HepG2 (cell line): Measurements from ENCODE around the gene TNFAIP2. TPM values are rescaled to one million over a fixed set of nuclear protein-coding genes. Genes with fewer than 3 reads are reported as not detected.

Experiments
- ADNP ChIP-seq: sonication (generic); formaldehyde crosslinking; IDR thresholded peaks from 2 replicates; pipeline ENCODE4 v1.4.0; 2020; ENCODE audit warnings: missing genetic modification reagents
- BRCA1 ChIP-seq: sonication (generic); formaldehyde crosslinking; IDR thresholded peaks from 2 replicates; pipeline ENCODE4 v1.4.0; 2020; ENCODE audit warnings: missing genetic modification reagents
- FOXA1 ChIP-seq, 2 experiments: fragments of 450-650 bp in 1 of 2; sonication (generic) in 1 of 2; formaldehyde crosslinking in 1 of 2; IDR thresholded peaks; 2 replicates each; pipeline versions ENCODE4 v1.4.0 to v1.6.1; 2016 to 2020; ENCODE audit warnings: missing genetic modification reagents in 1 of 2
- FOXP1 ChIP-seq, 2 experiments: fragments of 450-650 bp in 1 of 2; IDR thresholded peaks; 2 replicates each; pipeline ENCODE4 v1.6.1; 2017 to 2018; ENCODE audit warnings: antibody characterized with exemption in 1 of 2
- KLF13 ChIP-seq: sonication (generic); formaldehyde crosslinking; IDR thresholded peaks from 2 replicates; pipeline ENCODE4 v1.4.0; 2020; ENCODE audit warnings: mild to moderate bottlenecking, missing genetic modification reagents
- MLX ChIP-seq: IDR thresholded peaks from 2 replicates; pipeline ENCODE4 v1.6.1; 2016
- NFAT5 ChIP-seq: sonication (generic); formaldehyde crosslinking; IDR thresholded peaks from 2 replicates; pipeline ENCODE4 v1.4.0; 2020; ENCODE audit warnings: missing genetic modification reagents
- PHB2 ChIP-seq: fragments of 450-650 bp; IDR thresholded peaks from 2 replicates; pipeline ENCODE4 v1.6.1; 2018; ENCODE audit not compliant: partially characterized antibody
- PRDM10 ChIP-seq: sonication (generic); formaldehyde crosslinking; IDR thresholded peaks from 2 replicates; pipeline ENCODE4 v1.4.0; 2020; ENCODE audit warnings: low read depth, missing genetic modification reagents
- SAFB2 ChIP-seq: sonication (generic); formaldehyde crosslinking; IDR thresholded peaks from 2 replicates; pipeline ENCODE4 v1.5.1; 2020; ENCODE audit warnings: missing genetic modification reagents, low read depth, mild to moderate bottlenecking, borderline replicate concordance
- TAF1 ChIP-seq: sonication (generic); formaldehyde crosslinking; IDR thresholded peaks from 2 replicates; pipeline ENCODE4 v1.4.0; 2020; ENCODE audit warnings: missing genetic modification reagents
- ZBTB20 ChIP-seq: sonication (generic); formaldehyde crosslinking; IDR thresholded peaks from 2 replicates; pipeline ENCODE4 v1.8.1; 2023; ENCODE audit warnings: missing genetic modification reagents, low read depth, mild to moderate bottlenecking, borderline replicate concordance
- ZNF33B ChIP-seq: sonication (generic); formaldehyde crosslinking; IDR thresholded peaks from 2 replicates; pipeline ENCODE4 v1.5.1; 2020; ENCODE audit warnings: mild to moderate bottlenecking, missing genetic modification reagents
- ZNF577 ChIP-seq: sonication (generic); formaldehyde crosslinking; IDR thresholded peaks from 2 replicates; pipeline ENCODE4 v1.4.0; 2020; ENCODE audit warnings: mild to moderate bottlenecking, low read depth, missing genetic modification reagents, borderline replicate concordance
- ZSCAN21 ChIP-seq: sonication (generic); formaldehyde crosslinking; IDR thresholded peaks from 2 replicates; pipeline ENCODE4 v1.8.0; 2022; ENCODE audit warnings: mild to moderate bottlenecking, missing genetic modification reagents, moderate library complexity, borderline replicate concordance
- polyA plus RNA-seq, 8 experiments: library from polyadenylated mRNA; depleted of rRNA in 3 of 8; stranded (reverse) in 7 of 8; unstranded in 1 of 8; fragments of >200 nt; fragmentation: Illumina TruSeq in 4 of 8; extraction: Trizol in 4 of 8; gene quantifications; 2 replicates each; pipeline versions ENCODE4 v1.2.1 to v1.2.3, GENCODE V29; 2011 to 2016; ENCODE audit warnings: low read depth in 4 of 8, missing spikeins in 1 of 8, mixed read lengths in 1 of 8; ENCODE audit not compliant: insufficient read depth in 1 of 8
- total RNA-seq, 5 experiments: library from RNA; depleted of rRNA; stranded (reverse); fragments of >200 nt; fragmentation: Illumina TruSeq; extraction: Trizol; gene quantifications; 2 replicates each; pipeline ENCODE4 v1.2.3, GENCODE V29; 2016; ENCODE audit warnings: low read depth in 1 of 5
- TF ChIP-seq, protein P1 (sequence below): sonication (generic); formaldehyde crosslinking; IDR thresholded peaks from 2 replicates; pipeline ENCODE4 v1.8.0; 2022; ENCODE audit warnings: missing genetic modification reagents, low read depth, mild to moderate bottlenecking, borderline replicate concordance

TNFAIP2 gene
- total and polyA plus RNA-seq, 2 of the 13 experiments (the other 11 are each of a cell fraction or from before 2014, with no cell fraction given) = 0.46 to 1.5 TPM

DNA sequence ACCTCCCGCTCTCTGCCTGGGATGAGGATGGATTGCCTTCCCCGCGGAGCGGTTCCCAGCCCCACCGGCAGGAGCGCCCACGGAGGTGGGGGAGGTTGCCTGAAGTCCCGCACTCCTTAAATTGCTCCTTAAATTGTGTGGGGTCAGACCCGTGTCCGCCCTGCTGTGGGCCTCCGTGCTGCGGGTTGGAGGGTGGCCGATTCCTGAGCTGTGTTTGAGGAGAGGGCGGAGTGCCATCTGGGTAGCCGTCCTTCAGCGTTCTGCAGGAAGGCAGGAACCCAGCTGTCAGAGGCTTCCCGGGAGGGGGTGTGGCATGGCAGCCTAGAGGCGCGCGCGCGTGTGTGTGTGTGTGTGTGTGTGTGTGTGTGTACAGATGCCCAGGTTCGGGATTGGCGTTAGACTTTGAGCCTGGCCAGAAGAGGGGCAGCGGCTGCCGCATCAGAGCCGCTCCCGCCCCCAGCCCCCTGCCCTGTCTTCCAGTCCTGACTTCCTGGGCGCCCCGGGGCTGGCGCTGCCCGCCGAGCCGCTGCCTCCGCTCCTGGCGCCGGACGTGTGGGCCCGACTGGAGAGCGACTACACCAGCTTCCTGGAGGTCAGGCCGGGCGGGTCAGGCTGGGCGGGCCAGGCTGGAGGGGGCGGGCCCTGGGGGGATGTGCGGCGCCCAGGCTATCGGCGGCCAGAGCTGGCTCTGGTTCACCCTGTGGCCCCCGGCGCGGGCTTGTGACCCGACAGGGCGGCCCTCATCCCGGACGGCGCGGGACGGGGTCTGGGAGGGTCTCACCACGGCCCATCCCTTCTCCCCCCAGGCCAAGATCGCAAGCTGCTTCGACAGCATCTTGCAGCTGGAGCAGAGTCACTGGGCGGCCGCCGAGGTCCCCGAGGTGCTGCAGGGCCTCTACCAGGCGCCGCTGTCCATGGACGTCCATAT is 19.5 kb upstream of the TNFAIP2 start (continued):
- TF ChIP-seq MLX (CRISPR knock-in tag) = no peak; the same call in 1 of the 2 replicates
- TF ChIP-seq NFAT5 = peak; percentile 8; the same call in 1 of the 2 replicates
- TF ChIP-seq TAF1 = peak; percentile 47; the same call in 1 of the 2 replicates
- TF ChIP-seq ZNF577 = no peak
- no peak for TF ChIP-seq BRCA1 (CRISPR knock-in tag)
- no peak for TF ChIP-seq PHB2
- TF ChIP-seq KLF13 (CRISPR knock-in tag) = no peak
- TF ChIP-seq FOXA1 (IDR thresholded peaks at IDR 0.05) = peak; percentile 66
- TF ChIP-seq FOXA1 (CRISPR knock-in tag; IDR thresholded peaks at IDR 0.05) = peak; percentile 54
- TF ChIP-seq ZBTB20 = no peak
- TF ChIP-seq, protein P1, sequence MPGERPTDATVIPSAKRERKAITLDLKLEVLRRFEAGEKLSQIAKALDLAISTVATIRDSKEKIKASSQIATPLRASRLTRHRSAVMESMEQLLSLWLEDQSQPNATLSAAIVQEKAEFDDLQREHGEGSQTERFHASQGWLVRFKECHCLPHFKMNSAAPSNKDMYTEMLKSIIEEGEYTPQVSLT = no peak
- TF ChIP-seq FOXP1 (IDR thresholded peaks at IDR 0.05) = peak; percentile 67; the same call in 1 of the 2 replicates
- peak; percentile 33; the same call in 1 of the 2 replicates for TF ChIP-seq FOXP1 (CRISPR knock-in tag; IDR thresholded peaks at IDR 0.05)
- TF ChIP-seq PRDM10 (CRISPR knock-in tag) = 0 out of 2 replicates have a peak, but pooled peaks have one; percentile 14
- TF ChIP-seq ADNP (CRISPR knock-in tag) = no peak
- TF ChIP-seq SAFB2 (CRISPR knock-in tag) = peak; percentile 87; the same call in 1 of the 2 replicates
- TF ChIP-seq ZNF33B = no peak
- TF ChIP-seq ZSCAN21 = peak; percentile 82
